Measurements from ENCODE around the gene ASB18. TPM values are rescaled to one million over a fixed set of nuclear protein-coding genes. Genes with fewer than 3 reads are reported as not detected.

The ASB18 gene
- total RNA-seq, 4 donors from 2014 or later: not detected

DNA sequence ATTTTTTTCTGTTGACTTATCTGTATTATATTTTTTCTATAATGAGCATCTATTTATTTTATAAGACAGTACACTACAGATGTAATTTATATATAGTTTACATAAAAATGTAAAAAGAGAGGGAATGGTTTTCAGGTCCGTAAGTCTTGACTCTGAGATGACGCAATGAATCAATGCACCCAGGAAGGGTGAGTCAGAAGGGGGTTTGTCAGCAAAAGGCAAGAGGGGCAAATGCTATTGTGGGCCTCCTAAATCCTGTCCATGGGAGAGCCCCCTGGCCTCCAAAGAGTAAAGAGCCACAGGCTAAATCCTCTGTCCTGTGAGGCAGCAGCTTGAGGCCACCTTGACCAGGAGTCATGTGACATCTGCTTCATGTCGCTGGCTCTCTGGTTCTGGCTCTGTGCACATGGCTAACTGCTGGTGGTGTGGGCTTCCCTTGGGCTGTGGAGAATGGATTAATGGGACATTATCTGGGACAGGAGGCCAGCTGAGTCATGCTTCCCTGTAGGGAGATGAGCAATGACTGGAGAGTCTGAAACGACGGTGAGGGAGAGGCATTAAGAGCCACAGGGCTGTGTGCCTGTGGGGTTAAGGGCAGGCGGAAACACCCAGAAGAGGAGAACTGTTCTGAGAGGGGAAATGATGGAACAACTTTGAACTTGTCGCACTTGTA is 22.8 kb upstream of the ASB18 start:
- WGBS, 2 donors: 82 to 86% methylated on average over 7 of the region's 7 CpGs
- Histone ChIP-seq H3K4me1 (no peaks in the 10 kb centered on the region), H3K4me3 (no peak overlapping the region), H3K9me3 (peaks cover 0 to 12% (median 0%) of the 10 kb centered on the region in 4 donors), H3K36me3 (no peaks in the 10 kb centered on the region), H3K27me3 (no peaks in the 10 kb centered on the region), H3K27ac (no peak overlapping the region)
- TF ChIP-seq, protein P1, sequence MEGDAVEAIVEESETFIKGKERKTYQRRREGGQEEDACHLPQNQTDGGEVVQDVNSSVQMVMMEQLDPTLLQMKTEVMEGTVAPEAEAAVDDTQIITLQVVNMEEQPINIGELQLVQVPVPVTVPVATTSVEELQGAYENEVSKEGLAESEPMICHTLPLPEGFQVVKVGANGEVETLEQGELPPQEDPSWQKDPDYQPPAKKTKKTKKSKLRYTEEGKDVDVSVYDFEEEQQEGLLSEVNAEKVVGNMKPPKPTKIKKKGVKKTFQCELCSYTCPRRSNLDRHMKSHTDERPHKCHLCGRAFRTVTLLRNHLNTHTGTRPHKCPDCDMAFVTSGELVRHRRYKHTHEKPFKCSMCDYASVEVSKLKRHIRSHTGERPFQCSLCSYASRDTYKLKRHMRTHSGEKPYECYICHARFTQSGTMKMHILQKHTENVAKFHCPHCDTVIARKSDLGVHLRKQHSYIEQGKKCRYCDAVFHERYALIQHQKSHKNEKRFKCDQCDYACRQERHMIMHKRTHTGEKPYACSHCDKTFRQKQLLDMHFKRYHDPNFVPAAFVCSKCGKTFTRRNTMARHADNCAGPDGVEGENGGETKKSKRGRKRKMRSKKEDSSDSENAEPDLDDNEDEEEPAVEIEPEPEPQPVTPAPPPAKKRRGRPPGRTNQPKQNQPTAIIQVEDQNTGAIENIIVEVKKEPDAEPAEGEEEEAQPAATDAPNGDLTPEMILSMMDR (IDR thresholded peaks at IDR 0.05): no peak
- TF ChIP-seq POLR2A (IDR thresholded peaks at IDR 0.05): no peak
- TF ChIP-seq EP300 (IDR thresholded peaks at IDR 0.05): no peak
- no peak for DNase-seq (ENCODE audit: low spot score in 2 of 2)

DNA sequence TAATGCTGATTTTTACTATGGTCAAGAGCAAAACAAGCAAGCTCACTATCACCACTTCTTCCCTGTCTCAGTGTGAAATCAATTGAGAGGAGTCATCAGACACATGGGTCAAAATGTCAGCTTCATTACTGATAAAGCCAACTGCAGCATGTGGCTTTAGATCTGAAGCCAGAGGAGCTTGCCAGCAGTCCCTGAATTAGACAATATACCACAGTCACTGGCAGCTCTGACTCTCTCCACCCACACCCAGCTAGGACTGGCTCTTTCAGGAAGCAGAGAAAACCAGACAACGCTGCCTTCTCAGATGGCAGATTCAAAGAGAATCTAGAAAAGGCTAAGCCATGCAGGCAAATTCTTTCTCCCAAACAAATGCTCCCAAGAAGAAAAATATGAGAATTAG is 20.0 kb upstream of the ASB18 start:
- no peak for DNase-seq (ENCODE audit: low spot score in 2 of 2)
- no peak overlapping the region for H3K4me3 ChIP-seq
- no peaks in the 10 kb centered on the region for H3K4me1 ChIP-seq
- WGBS, 2 donors: 53 to 72% methylated on average over 1 of the region's 1 CpG
- no peak overlapping the region for H3K27ac ChIP-seq
- no peak for TF ChIP-seq POLR2A (IDR thresholded peaks at IDR 0.05)
- TF ChIP-seq EP300 (IDR thresholded peaks at IDR 0.05): no peak
- TF ChIP-seq, protein P1 (IDR thresholded peaks at IDR 0.05): no peak
- H3K27me3 ChIP-seq: no peaks in the 10 kb centered on the region
- peaks cover 0 to 22% (median 0%) of the 10 kb centered on the region in 4 donors for H3K9me3 ChIP-seq
- no peaks in the 10 kb centered on the region for H3K36me3 ChIP-seq

DNA sequence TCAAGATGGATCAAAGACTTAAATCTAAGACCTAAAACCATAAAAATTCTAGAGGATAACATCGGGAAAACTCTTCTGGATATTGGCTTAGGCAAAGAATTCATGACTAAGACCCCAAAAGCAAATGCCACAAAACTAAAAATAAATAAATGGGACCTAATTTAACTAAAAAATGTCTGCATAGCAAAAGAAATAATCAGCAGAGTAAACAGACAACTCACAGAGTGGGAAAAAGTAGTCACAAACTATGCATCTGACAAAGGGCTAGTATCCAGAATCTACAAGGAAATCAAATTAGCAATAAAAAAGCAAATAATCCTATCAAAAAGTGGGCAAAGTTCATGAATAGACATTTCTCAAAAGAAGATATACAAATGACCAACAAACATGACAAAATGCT is 18.2 kb upstream of the ASB18 start:
- peaks cover 0 to 22% (median 0%) of the 10 kb centered on the region in 4 donors for H3K9me3 ChIP-seq
- WGBS, 2 donors: 89 to 90% methylated on average over 1 of the region's 1 CpG
- no peak overlapping the region for H3K27ac ChIP-seq
- H3K27me3 ChIP-seq: no peaks in the 10 kb centered on the region
- TF ChIP-seq, protein P1 (IDR thresholded peaks at IDR 0.05): no peak
- no peak for TF ChIP-seq POLR2A (IDR thresholded peaks at IDR 0.05)
- TF ChIP-seq EP300 (IDR thresholded peaks at IDR 0.05): no peak
- H3K4me1 ChIP-seq: no peaks in the 10 kb centered on the region
- no peaks in the 10 kb centered on the region for H3K36me3 ChIP-seq
- no peak overlapping the region for H3K4me3 ChIP-seq
- DNase-seq (ENCODE audit: low spot score in 2 of 2): no peak

DNA sequence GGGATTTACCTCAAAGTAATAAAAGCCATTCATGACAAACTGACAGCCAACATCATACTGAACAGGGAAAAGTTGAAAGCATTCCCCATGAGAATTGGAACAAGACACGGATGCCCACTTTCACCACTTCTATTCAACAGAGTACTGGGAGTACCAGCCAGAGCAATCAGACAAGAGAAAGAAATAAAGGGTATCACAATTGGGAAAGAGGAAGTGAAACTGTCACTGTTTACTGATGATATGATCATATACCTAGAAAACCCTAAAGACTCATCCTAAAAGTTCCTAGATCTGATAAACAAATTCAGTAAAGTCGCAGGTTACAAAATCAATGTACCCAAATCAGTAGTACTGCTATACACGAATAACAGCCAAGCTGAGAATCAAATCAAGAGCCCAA is 17.2 kb upstream of the ASB18 start:
- Histone ChIP-seq H3K27ac (no peak overlapping the region), H3K9me3 (peaks cover 0 to 22% (median 0%) of the 10 kb centered on the region in 4 donors), H3K4me3 (no peak overlapping the region), H3K4me1 (no peaks in the 10 kb centered on the region), H3K27me3 (no peaks in the 10 kb centered on the region), H3K36me3 (no peaks in the 10 kb centered on the region)
- WGBS, 2 donors: 90 to 96% methylated on average over 3 of the region's 3 CpGs
- no peak for DNase-seq (ENCODE audit: low spot score in 2 of 2)
- TF ChIP-seq EP300 (IDR thresholded peaks at IDR 0.05): no peak

DNA sequence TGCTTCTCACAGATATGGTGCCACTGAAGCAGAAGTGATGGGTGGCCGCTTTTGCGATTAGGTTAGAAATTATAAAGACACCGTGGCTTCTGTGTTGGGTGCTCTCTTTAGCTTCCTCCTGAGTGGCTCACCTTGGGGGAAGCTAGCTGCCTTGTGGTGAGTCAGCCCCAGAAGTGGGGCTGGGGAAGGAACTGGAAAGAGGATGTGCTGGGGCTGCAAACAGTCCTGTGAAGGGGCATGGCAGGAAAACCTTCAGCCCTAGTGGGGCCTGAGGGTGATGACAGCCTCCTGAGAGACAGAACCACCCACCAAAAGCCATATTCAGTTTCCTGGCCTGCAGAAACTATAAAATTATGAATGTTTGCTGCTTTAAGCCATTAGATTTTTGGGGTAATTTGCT is 8.9 kb upstream of the ASB18 start:
- H3K27me3 ChIP-seq: no peaks in the 10 kb centered on the region
- no peaks in the 10 kb centered on the region for H3K4me1 ChIP-seq
- peaks cover 0 to 14% (median 0%) of the 10 kb centered on the region in 4 donors for H3K9me3 ChIP-seq
- no peak for DNase-seq (ENCODE audit: low spot score in 2 of 2)
- no peak overlapping the region for H3K27ac ChIP-seq
- H3K36me3 ChIP-seq: no peaks in the 10 kb centered on the region
- no peak overlapping the region for H3K4me3 ChIP-seq
- WGBS, 2 donors: 90 to 95% methylated on average over 3 of the region's 3 CpGs
- TF ChIP-seq, protein P1 (IDR thresholded peaks at IDR 0.05): no peak
- no peak for TF ChIP-seq EP300 (IDR thresholded peaks at IDR 0.05)
- no peak for TF ChIP-seq POLR2A (IDR thresholded peaks at IDR 0.05)

All from tibial nerve (tissue), 4 donors.